Muscle layer of colon (tissue), 2 donors: ENCODE measurements around the gene SEC24C.
"Not testable (repeated sequence)": the region's sequence is repeated elsewhere in the genome, so short reads cannot be mapped to it uniquely, and the experiment has no call there.

Experiments
- H3K27ac ChIP-seq: one replicate; pipeline ENCODE4 v1.7.0; 2013; ENCODE audit warnings: low read depth, mild to moderate bottlenecking, low read length, moderate library complexity
- H3K27me3 ChIP-seq, 2 donors: one replicate each; pipeline ENCODE4 v1.7.0; 2013; ENCODE audit warnings: low read length in 2 of 2, mild to moderate bottlenecking in 2 of 2; ENCODE audit not compliant: insufficient read depth in 2 of 2, control insufficient read depth in 1 of 2
- H3K36me3 ChIP-seq: one replicate; pipeline ENCODE4 v1.7.0; 2013; ENCODE audit warnings: mild to moderate bottlenecking, low read length; ENCODE audit not compliant: insufficient read depth
- H3K4me1 ChIP-seq: one replicate; pipeline ENCODE4 v1.7.0; 2013; ENCODE audit warnings: mild to moderate bottlenecking, low read length; ENCODE audit not compliant: insufficient read depth
- H3K4me3 ChIP-seq, 2 donors: one replicate each; pipeline ENCODE4 v1.7.0; 2013; ENCODE audit warnings: low read length in 2 of 2, low read depth in 1 of 2, mild to moderate bottlenecking in 1 of 2, moderate library complexity in 1 of 2
- H3K9ac ChIP-seq: one replicate; pipeline ENCODE4 v1.7.0; 2013; ENCODE audit warnings: low read length
- H3K9me3 ChIP-seq: one replicate; pipeline ENCODE4 v1.7.0; 2013; ENCODE audit warnings: mild to moderate bottlenecking, low read length
- donor health status: abdominal sarcoma.
- donor health status: Adenocarcinoma of cecum.

SEC24C gene

GRCh38 chr10:73788864-73789658 lies 44.9 kb downstream of the SEC24C start:
- Histone ChIP-seq H3K9ac (no peak overlapping the region), H3K36me3 (peaks cover 53% of the 10 kb centered on the region), H3K4me3 (no peak overlapping the region), H3K27ac (no peak overlapping the region), H3K4me1 (peaks cover 21% of the 10 kb centered on the region), H3K27me3 (no peaks in the 10 kb centered on the region), H3K9me3 (no peaks in the 10 kb centered on the region)

- no peaks in the 10 kb centered on the region for H3K9me3 ChIP-seq
- H3K27ac ChIP-seq = no peak overlapping the region
- peaks cover 21% of the 10 kb centered on the region for H3K4me1 ChIP-seq
- H3K36me3 ChIP-seq = peaks cover 58% of the 10 kb centered on the region
- H3K27me3 ChIP-seq = no peaks in the 10 kb centered on the region
- no peak overlapping the region for H3K4me3 ChIP-seq
- no peak overlapping the region for H3K9ac ChIP-seq
Measured at GRCh38 chr10:73789659-73790055, 45.5 kb downstream of the SEC24C start.

- Histone ChIP-seq H3K9ac (no peak overlapping the region), H3K4me1 (peaks cover 20% of the 10 kb centered on the region), H3K36me3 (peaks cover 69% of the 10 kb centered on the region), H3K4me3 (no peak overlapping the region), H3K27me3 (no peaks in the 10 kb centered on the region), H3K9me3 (no peaks in the 10 kb centered on the region), H3K27ac (no peak overlapping the region)
Measured at GRCh38 chr10:73790886-73791625, 46.9 kb downstream of the SEC24C start.

- Histone ChIP-seq H3K9ac (no peak overlapping the region), H3K27me3 (no peaks in the 10 kb centered on the region), H3K4me1 (peaks cover 12% of the 10 kb centered on the region), H3K27ac (no peak overlapping the region), H3K4me3 (no peak overlapping the region), H3K9me3 (no peaks in the 10 kb centered on the region), H3K36me3 (peaks cover 76% of the 10 kb centered on the region)
Measured at GRCh38 chr10:73791871-73792400, 47.8 kb downstream of the SEC24C start.

GRCh38 chr10:73793456-73793855 lies 49.3 kb downstream of the SEC24C start:
- no peak overlapping the region for H3K4me3 ChIP-seq
- no peaks in the 10 kb centered on the region for H3K27me3 ChIP-seq
- H3K4me1 ChIP-seq = no peaks in the 10 kb centered on the region
- H3K9ac ChIP-seq = no peak overlapping the region
- peaks cover 91% of the 10 kb centered on the region for H3K36me3 ChIP-seq
- no peak overlapping the region for H3K27ac ChIP-seq
- no peaks in the 10 kb centered on the region for H3K9me3 ChIP-seq

GRCh38 chr10:73795491-73795890 lies 51.3 kb downstream of the SEC24C start:
- H3K4me3 ChIP-seq, H3K9me3 ChIP-seq, H3K4me1 ChIP-seq, H3K27ac ChIP-seq, H3K27me3 ChIP-seq, H3K9ac ChIP-seq: not testable (repeated sequence)
- H3K36me3 ChIP-seq = peaks cover 86% of the 10 kb centered on the region

- H3K27ac ChIP-seq, H3K9me3 ChIP-seq, H3K4me3 ChIP-seq, H3K27me3 ChIP-seq, H3K4me1 ChIP-seq, H3K9ac ChIP-seq: not testable (repeated sequence)
- peaks cover 83% of the 10 kb centered on the region for H3K36me3 ChIP-seq
Measured at GRCh38 chr10:73796035-73796434, 51.9 kb downstream of the SEC24C start.

- H3K9ac ChIP-seq = no peak overlapping the region
- H3K27me3 ChIP-seq = no peaks in the 10 kb centered on the region
- H3K9me3 ChIP-seq = no peaks in the 10 kb centered on the region
- H3K27ac ChIP-seq = no peak overlapping the region
- no peaks in the 10 kb centered on the region for H3K4me1 ChIP-seq
- H3K4me3 ChIP-seq = no peak overlapping the region
- H3K36me3 ChIP-seq = peaks cover 83% of the 10 kb centered on the region
Measured at GRCh38 chr10:73796766-73797165, 52.6 kb downstream of the SEC24C start.

- no peak overlapping the region for H3K4me3 ChIP-seq
- peaks cover 83% of the 10 kb centered on the region for H3K36me3 ChIP-seq
- H3K4me1 ChIP-seq = no peaks in the 10 kb centered on the region
- no peak overlapping the region for H3K27ac ChIP-seq
- H3K9me3 ChIP-seq = no peaks in the 10 kb centered on the region
- H3K27me3 ChIP-seq = no peaks in the 10 kb centered on the region
- H3K9ac ChIP-seq = no peak overlapping the region
Measured at GRCh38 chr10:73797324-73798025, 53.3 kb downstream of the SEC24C start.

- Histone ChIP-seq H3K9me3 (no peaks in the 10 kb centered on the region), H3K4me1 (no peaks in the 10 kb centered on the region), H3K36me3 (peaks cover 83% of the 10 kb centered on the region), H3K27me3 (no peaks in the 10 kb centered on the region), H3K27ac (no peak overlapping the region), H3K4me3 (no peak overlapping the region), H3K9ac (no peak overlapping the region)
Measured at GRCh38 chr10:73798087-73798486, 53.9 kb downstream of the SEC24C start.

GRCh38 chr10:73798927-73799560 lies 54.9 kb downstream of the SEC24C start:
- H3K36me3 ChIP-seq = peaks cover 83% of the 10 kb centered on the region
- H3K27ac ChIP-seq = no peak overlapping the region
- no peak overlapping the region for H3K9ac ChIP-seq
- H3K4me3 ChIP-seq = no peak overlapping the region
- H3K4me1 ChIP-seq = no peaks in the 10 kb centered on the region
- no peaks in the 10 kb centered on the region for H3K27me3 ChIP-seq
- no peaks in the 10 kb centered on the region for H3K9me3 ChIP-seq
